GM13976 (cell line): ENCODE results near the gene CLCN7.

Experiments used
- DNase-seq: peaks from one replicate; pipeline ENCODE4 v3.0.0; 2012; ENCODE audit warnings: low spot score
- CTCF ChIP-seq: IDR thresholded peaks from 2 replicates; pipeline ENCODE4 v1.5.1; 2012; ENCODE audit warnings: borderline replicate concordance, mild to moderate bottlenecking; ENCODE audit not compliant: insufficient read depth; ENCODE audit errors: extremely low read depth, missing control alignments, control extremely low read depth
- in situ Hi-C: fragments of 300-500 bp; cut with MboI; formaldehyde crosslinking; loops from one replicate; pipeline ENCODE4 v1.12.0; 2022; ENCODE audit warnings: low sequenced_read_pairs, mixed read lengths, inconsistent platforms; ENCODE audit not compliant: unreplicated experiment

CLCN7 gene

GRCh38 chr16:1498899-1499676 is 24.3 kb upstream of the CLCN7 start:
- in situ Hi-C loops, result no loop called here
- no peak for TF ChIP-seq CTCF
- DNase-seq, result no peak

- in situ Hi-C loops, result no loop called here
- TF ChIP-seq CTCF, result no peak
Measured at GRCh38 chr16:1497014-1497598, 22.3 kb upstream of the CLCN7 start.

GRCh38 chr16:1496464-1496863 is 21.6 kb upstream of the CLCN7 start:
- in situ Hi-C loops, result no loop called here
- no peak for DNase-seq
- no peak for TF ChIP-seq CTCF

More at GRCh38 chr16:1497014-1497598, 22.3 kb upstream of the CLCN7 start:
- DNase-seq, result no peak

- in situ Hi-C loops, result no loop called here
- no peak for DNase-seq
- no peak for TF ChIP-seq CTCF
Measured at GRCh38 chr16:1495889-1496262, 21.0 kb upstream of the CLCN7 start.

- no peak for TF ChIP-seq CTCF
Measured at GRCh38 chr16:1495211-1495888, 20.5 kb upstream of the CLCN7 start.

GRCh38 chr16:1494711-1495110 is 19.9 kb upstream of the CLCN7 start:
- no peak for TF ChIP-seq CTCF
- DNase-seq, result no peak
- in situ Hi-C loops, result no loop called here

More at GRCh38 chr16:1495211-1495888, 20.5 kb upstream of the CLCN7 start:
- in situ Hi-C loops, result no loop called here
- DNase-seq, result no peak
